CD4-positive, alpha-beta T cell treated with Interleukin-4 for 4 hours (primary cell): ENCODE data around the gene SEMA3F.
"Not testable (repeated sequence)": the region's sequence is repeated elsewhere in the genome, so short reads cannot be mapped to it uniquely, and the experiment has no call there.

ENCODE experiments used
- DNase-seq: peaks from one replicate; pipeline ENCODE4 v3.0.0-alpha.2; 2020

Gene SEMA3F

DNA sequence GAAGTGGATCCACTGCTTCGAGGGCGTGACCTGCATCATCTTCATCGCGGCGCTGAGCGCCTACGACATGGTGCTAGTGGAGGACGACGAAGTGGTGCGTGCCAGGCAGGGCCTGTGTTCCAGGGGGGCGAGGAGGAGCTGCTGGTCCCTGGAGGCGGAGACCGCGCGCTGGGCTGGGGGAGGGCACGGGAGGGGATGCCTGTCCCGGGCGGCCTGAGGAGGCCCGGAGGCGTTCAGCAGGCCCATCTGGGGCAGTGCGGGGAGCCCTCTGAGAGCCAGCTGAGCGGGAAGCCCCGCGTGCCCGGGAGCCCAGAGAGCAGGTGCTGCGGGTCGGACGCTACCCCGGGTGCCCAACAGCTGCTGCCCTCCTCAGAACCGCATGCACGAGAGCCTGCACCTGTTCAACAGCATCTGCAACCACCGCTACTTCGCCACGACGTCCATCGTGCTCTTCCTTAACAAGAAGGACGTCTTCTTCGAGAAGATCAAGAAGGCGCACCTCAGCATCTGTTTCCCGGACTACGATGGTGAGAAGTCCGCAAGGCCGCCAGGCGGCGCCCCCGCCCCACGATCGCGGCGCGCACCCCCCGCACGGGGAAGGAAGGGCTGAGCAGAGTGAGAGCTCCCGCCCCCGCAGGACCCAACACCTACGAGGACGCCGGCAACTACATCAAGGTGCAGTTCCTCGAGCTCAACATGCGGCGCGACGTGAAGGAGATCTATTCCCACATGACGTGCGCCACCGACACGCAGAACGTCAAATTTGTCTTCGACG, 39.2 kb downstream of the SEMA3F start:
- peak; percentile 82 for DNase-seq

DNA sequence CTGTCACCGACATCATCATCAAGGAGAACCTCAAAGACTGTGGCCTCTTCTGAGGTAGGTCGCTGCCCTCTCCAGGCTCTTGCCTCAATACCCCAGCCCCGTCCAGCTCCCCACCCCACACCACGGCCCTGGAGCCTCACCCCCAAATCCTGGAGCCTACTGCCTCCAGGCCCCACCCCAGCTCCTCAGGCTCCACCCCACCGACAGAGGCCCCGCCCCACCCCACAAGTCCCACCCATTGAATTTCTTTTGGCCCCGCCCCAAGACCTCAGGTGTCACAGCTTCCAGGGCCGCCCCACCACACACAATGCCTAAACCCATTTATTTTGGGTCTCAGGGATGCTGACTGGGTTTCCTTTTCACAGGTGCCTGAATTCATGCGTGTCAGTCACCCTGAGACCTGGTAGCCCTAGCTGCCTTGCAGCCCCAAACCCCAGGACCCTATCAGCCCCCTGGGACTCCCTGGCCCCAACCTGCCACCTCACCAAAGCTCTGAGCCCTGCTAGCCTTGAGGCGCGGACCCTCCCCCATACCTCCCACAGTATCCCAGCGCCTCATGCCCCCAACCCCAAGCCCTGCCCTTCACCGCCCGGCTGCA, 39.9 kb downstream of the SEMA3F start:
- DNase-seq, result peak; percentile 6

DNA sequence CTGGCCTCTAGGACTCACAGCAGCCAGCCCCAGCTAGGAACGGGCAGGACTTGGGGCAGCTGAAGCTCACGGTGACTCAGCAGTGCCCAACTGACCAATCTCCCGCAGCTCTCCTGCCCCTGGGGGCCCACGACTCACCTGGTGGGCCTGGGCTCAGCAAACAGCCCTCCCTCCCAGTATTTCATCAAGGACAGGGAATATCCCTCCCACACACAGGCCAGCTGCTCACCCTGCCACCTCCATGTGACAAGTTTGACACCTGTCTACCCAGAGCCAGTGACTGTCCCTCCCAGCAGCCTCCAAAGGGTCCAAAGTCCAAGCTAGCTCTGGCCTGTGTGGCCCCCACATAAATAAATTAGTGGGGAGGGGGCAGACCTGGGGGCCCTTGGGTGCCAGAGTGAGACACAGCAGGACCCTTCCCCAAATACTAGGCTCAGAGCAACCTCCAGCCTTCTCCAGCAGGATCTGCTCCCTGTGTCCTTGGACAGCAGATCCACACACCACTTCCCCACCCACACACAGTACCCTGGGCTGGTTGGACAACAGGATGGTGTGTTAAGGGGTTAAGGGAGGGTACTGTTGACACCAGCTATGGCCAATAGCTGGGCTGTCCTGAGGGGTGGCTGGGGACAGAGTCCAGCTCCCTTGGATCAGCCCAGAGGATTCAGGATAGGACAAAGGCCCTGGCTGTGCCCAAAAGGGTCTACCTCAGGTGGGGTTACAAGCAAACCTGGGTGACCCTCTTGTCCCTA, 40.6 kb downstream of the SEMA3F start:
- no peak for DNase-seq

DNA sequence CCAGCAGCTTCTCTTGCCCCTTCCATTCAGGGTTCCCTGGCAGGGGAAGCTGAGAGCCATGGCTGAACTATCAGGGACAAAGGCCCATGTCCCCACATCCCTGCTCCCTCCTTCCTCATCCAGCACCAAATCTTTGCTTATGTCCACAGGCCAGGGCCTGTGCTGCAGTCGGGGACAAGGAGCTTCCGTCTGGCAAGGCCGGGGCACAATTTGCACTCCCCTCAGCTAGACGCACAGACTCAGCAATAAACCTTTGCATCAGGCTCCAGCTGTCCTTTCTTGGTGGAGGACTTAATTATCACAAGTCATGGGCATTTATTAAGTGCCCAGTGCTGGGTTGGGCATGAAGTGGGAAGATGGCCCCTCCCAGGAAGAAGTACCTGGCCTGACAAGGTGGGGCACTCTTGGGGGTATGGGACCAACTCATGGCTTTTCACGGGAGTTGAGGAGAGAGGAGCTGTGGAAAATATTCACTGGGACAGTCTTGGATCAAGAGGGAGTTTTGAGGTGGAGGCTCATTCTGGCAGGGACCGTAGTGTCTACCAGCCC, 41.2 kb downstream of the SEMA3F start:
- no peak for DNase-seq

DNA sequence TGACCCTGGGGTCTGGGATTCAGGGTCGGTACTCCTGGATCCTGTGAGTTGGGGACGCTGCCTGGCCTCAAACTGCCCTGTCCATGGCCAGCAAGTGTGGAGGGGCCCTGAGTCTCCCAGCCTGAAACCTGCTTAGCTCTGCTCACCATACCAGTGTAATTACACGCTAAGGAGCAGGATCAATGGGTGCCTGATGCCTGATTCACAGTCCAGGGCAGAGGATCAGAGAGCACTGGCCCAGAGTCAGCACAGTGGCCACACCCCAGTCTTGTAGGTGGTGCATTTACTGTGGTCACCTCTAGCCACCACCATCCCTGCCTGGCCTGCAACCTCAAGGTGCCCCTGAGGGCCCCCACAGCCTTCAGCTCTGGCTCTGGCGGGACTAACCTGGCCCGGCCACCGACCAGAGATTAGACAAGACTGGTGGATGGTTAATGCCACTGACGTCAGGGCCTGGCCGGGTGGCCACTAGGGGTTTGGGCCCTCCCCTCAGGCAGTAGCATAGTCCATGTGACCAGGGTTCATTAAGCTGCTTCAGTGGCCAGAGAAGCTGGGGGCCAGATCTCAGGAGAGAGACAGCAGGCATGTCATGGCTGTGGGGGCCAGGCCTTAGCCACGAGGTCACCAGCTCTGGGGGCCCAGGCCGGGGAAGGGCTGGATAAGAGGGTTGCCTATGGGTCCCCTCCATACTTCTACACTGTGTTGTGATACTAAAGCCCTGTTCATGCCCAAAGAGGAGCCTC, 46.6 kb downstream of the SEMA3F start:
- DNase-seq, result no peak

DNA sequence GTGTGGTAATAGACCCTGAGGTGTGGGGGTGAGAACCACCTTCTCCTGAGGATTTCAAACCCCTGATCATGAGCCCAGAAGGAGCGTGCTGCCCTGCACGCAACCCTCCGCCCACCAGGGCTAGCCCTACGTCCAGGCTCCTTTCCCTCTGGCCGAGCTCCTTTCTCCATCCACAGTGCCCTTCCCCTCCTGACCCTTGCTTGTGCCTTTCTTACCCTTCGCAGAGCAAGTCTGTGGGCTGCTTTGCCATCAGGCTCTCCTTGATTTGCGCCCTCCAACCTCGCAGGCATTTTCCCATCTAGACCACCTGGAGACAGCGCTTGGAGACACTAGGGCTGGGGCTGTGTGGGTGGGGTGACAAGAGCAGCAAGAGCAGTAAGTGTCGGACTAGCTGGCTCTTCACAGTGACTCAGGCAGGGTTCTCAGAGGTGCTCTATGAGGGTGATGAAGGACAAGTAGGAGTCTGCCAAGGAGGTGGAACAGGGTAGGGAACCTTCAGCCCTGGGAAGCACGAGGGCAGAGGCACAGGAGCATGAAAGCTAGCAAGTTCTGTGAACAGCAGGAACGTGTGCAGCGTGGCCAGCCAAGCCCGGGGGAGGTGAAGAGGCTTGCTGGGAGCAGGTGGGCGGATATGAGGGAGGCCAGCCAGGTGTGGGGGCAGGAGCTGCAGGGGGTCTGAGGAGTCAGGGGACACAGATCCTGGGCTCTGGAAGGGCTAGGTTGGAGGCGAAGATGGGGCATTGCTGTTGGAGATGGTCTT, 47.4 kb downstream of the SEMA3F start:
- DNase-seq, result no peak

DNA sequence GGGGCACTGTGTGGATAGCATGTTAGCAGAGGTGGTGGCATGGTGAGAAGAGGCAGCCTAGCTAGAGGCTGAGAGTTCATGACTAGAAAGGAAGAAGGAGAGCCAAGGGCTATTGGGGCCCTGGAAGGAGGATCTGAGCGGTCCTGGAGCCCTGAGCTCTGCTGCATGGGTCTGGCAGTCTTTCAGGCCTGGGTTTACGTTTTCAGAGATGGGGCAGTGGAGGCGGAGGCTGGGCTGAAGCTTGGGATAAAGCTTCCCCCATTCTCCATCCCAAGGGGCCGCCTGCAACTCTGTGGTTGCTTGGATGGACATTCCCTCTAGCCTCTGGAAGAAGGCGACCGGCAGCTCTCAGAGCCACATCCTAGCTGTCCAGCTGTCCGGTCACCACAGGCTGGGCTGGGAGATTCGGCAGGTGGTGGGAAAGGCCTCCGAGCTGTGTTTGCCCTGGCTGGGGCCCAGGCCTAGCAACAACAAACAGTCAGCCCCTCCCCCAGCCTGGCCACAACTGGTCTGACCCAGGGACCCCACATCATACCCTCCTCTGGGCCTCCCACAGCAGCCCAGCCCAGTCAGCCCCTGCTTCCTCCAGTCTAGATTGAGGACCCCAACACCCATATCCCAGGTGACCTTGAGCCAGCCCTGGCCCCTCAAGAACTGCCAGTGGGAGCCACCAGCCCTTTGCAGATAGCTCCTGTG, 48.1 kb downstream of the SEMA3F start:
- DNase-seq, result no peak

DNA sequence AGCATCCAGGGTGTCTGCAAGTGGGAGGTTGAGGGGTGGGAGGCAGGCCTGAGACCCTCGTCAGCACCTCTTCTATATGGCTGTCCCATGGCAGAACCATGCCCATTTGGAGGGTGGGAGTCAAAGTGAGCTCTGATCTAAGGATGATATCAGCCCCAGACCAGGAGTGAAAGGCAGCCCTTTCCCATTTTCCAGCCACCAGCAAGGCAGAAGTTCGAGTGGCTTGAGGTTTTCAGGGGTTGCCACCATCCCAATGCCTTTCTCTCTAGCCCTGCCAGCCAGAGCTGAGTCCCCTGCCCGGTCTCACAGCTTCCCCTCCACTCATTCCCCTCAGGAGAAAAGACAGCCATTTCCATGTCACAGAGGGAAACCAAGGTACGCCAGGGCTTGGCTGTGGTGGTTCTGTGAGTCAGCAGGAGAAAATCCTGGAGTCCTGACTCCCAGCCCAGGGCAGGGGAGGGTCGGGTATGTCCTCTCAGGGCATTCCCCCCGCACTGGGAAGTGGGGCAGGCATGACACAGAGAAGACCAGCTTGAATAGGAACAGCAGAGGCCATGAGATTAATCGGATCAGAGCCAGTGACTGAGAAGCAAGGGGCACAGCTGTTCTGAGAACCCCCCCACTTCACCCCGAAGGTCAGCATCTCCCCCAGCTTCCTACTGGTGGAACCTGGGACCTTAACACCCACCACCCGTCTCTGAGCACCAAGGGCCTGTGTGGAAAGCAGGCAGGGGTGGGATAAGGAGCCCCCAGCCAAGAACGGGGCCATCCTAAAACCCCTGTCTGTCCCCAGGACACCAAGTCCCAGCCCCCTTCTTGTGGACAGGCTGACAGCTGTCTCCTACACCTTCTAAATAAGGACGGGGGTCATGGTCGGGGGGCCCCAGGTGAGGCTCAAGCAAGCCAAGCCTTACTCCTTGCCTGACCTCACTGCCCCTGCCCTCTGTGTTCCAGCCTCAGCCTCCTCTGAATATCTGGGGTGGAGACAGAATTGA, 49.0 kb downstream of the SEMA3F start:
- no peak for DNase-seq

DNA sequence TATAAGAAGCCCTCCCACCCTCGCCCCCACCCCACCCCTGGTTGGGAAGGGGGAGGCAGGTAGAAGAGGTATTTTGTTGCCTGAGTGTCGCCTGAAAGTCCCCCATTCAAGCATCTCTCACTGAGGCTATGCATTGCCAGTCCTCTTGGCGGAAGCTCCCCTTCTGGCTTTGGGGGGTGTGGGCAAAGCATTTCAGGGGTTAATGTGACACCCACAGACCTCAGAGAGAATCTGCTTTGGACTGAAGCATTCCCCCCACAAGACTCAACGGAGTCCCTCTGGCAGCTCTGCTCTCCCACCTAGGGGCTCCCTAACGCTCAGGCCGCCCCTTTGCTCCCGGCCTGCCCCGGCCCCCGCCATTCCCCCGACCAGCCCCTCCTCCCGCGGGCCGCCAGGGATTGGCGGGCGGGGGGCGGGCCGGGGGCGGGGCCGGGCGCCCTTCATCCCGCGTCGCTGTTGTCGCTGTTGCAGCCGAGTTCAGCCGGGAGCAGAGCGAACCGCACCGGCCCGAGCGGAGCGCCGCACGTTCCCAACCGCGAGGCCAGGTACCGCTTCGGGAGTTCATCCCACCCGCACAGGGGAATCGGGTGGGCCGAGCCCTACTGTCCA, 49.8 kb downstream of the SEMA3F start, which contains the start of gene SLC38A3:
Gene SLC38A3, plus strand, starts transcription at position 468 of the 609 bp plus-strand sequence. CDS start 8,929 bp downstream, outside the sequence.
- no peak for DNase-seq

DNA sequence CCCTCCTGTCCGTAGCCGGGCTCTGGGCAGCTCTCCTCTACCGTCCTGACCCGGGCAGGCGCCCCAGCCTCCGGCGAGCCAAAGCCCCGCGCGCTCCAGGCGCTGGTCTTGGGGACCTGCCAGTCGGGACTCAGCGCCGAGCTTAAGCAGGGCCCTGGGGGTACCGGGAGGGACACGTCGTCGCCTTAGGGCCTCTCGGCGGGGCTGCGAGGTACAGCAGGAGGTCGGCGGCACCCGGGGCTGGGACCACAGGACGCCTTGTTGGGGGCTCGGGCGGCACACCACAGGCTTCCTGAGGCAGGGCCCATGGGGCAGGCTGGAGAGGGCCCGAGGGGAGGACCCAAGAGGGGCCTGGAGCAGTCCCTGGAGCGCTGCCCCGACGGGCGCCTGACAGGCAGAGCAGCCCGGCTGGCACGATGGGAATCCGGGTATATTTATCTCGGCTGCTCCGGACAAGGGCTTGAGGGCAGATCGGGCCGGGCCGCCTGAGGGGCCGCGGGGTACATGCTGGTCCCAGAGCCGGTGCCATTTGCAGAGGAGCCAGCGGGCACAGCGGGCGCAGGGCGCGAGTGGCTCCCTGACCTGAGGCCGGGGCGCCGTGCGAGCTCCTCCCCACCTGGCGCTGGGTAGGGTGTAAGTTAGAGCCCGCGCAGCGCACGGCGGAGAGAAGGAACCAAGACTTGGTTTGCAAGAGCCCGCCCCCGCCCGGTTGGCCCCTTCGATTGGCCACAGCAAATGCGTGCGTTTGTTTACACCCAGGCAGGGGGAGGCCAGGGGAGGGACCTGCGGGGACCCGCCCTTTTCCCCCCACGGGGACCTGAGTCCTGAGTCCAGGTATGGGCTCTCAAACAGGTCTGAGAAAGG, 50.5 kb downstream of the SEMA3F start:
- DNase-seq, result no peak

DNA sequence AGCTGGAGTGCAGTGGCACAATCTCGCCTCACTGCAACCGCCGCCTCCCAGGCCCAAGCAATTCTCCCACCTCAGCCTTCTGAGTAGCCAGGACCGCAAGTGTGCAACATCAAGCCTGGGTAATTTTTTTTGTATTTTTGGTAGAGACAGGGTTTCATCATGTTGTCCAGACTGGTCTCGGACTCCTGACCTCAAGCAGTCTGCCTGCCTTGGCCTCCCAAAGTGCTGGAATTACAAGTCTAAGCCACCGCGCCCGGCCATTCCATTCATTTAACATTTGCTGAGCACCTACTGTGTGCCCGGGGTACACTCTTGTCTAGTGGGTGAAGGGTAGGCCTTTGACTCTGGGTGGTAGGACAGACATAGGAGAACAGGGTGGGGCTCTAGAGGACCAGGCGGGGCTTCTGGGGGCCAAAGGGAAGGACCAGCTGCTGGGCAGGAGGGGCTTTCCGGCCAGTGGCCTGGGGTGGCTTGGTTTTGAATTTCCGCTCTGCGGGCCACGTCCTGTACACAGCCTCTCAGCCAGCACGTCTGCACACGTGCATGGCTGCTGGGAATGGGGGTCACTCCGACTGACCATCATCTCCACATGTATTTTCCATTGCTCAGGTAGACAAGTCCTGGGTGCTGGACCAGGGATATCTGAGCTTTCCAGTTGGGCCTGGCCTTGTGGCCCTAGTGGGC, 52.4 kb downstream of the SEMA3F start:
- DNase-seq, result no peak

DNA sequence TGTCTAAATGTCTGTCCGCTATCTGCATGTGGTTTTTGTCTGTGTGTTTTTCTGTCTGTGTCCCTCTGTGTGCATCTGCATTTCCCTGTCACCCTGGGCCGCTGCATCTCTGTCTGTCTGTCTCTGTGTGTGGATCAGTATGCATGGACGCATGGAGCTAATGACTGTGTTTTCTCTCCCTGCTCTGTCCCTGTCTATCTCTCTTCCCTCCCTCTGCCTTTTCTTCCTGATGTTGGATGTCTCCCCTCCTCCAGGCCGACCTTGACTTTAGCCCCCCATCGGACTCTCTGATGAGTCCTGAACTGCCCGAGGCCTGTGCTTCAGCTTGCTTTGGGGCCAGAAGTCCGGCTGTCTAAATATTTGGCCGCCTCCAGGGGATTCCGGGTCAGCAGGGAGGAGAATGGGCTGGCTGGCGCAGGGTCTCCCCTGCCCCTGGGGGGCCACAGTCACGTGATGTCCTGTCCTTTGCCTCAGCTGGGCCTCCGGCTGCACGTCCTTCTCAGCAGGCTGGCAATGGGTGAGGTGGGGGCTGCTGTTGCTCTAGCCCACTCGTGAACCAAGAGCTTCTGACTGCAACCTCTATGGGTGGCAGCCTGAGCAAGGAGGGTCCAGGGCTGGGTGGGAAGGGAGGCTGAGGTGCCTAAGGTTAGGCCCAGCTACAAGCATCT, 53.7 kb downstream of the SEMA3F start:
- DNase-seq, result no peak

DNA sequence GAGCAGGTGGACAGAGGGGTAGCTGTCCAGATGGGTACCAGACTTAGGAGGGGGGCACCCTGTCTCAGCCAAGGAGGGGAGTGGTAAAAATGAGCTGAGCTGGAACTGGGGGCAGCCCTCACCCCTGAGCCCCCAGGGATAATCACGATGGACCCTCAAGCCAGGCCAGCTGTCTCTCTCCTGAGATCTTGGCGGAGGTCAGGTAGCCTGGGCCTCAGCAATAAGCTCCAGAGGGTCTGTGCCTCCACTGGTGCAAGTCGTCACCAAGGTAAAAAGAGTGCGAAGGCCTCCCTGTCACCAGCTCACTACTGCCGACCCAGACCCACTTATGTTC, 55.0 kb downstream of the SEMA3F start:
- DNase-seq, result no peak

DNA sequence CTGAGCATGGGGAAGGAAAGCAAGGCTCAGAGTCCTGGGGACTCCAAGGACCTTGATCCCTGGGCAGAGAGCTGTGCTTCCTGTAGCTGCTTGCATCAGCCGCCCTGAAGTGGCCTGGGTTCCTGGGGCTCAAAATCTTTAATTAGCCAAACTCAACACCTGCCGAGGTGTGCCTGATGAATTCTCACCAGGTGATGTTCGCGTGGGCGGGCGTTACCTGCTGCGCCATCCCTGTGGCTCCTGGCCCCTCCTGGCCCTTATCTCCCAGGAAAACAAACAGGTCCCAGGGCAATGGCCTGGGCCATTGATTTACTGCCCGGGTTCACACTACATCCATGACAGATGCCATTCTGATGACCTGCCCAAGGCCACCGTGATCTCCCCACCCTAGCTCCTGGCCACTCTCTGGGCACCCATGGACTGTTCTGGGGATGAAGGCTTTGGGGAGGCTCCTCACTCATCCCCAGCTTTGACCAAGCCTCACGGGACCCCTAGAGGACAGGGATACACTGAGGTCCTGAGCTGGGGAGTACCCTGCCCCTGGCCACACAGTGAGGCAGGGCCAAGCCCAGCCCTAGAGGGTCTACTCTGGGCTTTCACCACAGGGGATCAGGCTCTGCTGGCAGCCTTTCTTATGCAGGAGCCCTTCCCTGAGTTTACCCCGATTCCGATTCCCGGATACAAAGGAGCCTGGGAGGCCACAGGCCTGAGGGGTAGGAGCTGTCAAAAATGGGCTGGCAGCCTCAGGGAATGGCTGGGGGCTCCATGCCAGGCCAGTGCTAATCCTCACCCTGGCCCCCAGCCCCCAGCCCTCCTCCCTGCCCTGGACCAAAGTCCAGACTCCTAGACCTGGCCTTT, 55.6 kb downstream of the SEMA3F start:
- DNase-seq, result no peak

DNA sequence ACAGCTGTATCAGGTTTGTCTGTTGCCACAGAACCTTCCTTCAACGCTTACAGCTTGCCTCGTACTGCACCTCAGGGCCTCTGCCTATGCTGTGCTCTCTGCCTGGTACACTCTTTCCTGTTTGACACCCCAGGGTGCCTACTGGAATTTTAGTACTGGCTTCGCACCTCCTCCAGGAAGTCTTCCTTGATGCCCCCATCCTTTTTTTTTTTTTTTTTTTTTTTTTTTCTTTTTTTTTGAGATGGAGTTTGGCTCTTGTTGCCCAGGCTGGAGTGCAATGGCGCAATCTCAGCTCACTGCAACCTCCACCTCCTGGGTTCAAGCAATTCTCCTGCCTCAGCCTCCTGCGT, 56.2 kb downstream of the SEMA3F start:
- not testable (repeated sequence) for DNase-seq

DNA sequence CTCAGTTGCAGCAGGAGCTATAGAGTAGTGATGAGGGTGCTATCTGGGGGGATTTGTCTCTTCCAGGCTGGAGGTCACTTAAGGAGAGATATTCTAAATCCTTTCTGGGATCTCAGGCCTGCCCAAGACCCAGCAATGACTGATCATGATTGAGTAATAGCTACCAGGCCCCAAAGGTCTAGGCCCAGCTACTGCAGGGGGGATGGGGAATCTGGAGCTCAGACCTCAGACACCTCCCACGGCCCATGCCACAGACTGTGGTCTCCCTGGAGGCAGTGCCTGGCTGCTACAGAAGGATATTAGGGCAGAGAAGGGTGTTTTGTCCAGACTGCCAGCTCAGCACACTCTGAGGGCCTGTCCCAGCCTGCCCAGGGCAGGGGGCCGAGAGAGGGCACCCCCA, 56.8 kb downstream of the SEMA3F start:
- no peak for DNase-seq

DNA sequence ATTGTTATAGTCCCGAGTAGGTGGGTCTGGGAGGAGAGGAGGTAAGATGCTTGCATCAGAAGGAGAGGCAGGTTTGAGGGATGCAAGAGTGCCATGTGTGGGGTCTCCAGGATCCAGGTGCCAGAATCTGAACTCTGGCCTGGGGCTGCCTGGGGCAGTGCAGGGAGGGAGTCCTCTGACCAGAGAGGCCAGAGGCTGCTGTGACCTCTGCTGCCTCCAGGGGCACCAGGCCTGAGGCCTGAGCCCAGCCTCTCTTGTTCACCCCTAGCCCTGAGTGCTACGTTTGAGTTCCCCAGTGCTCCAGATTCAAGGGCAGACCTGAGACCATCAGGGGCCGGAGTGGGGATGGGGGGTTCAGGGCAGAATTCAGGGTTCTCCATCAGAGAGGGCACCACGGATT, 57.4 kb downstream of the SEMA3F start:
- no peak for DNase-seq
